NCI-H2227 (cell line): ENCODE measurements around the gene SLC2A4RG.
A peak's percentile ranks its signal among the peaks of the same experiment; 100 is the strongest.

Source experiments
- DNase-seq: peaks from one replicate; lab custom pipeline; 2025; ENCODE audit not compliant: unreplicated experiment; lab: John Stamatoyannopoulos, UW

The SLC2A4RG gene

DNA sequence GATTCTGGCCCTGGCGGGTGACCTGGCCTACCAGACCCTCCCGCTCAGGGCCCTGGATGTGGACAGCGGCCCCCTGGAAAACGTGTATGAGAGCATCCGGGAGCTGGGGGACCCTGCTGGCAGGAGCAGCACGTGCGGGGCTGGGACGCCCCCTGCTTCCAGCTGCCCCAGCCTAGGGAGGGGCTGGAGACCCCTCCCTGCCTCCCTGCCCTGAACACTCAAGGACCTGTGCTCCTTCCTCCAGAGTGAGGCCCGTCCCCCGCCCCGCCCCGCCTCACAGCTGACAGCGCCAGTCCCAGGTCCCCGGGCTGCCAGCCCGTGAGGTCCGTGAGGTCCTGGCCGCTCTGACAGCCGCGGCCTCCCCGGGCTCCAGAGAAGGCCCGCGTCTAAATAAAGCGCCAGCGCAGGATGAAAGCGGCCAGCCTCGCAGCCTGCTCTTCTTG, 868 bp upstream of the SLC2A4RG start:
- peak; percentile 69 for DNase-seq

DNA sequence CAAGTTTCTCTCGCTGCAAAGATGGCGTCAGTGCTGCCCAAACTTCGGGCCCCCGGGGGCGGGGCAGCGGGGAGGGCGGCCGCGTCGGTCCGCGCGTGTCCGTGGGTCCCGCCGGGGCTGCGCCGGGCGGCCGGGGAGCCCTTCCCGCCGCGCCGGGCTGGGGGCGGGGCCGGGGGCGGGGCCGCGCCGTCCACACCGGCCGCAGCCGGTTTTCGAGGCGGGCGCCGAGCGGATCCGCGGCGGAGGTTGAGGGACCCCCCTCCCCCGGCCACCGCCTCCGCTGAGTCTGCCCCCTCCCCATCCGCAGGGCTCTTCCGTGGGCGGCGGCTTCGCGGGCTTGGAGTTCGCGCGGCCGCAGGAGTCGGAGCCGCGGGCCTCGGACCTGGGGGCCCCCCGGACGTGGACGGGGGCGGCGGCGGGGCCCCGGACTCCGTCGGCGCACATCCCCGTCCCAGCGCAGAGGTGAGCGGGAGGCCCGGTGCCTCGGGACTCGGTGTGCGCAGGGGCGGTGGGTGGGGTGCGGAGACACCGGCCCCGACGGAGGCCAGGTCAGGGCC, 572 bp downstream of the SLC2A4RG start:
- peak; percentile 81 for DNase-seq

GRCh38 chr20:63740627-63741353, 1.2 kb downstream of the SLC2A4RG start:
- peak; percentile 82 for DNase-seq

- DNase-seq = no peak
These were observed 1.7 kb downstream of the SLC2A4RG start for GRCh38 chr20:63741354-63741675.

DNA sequence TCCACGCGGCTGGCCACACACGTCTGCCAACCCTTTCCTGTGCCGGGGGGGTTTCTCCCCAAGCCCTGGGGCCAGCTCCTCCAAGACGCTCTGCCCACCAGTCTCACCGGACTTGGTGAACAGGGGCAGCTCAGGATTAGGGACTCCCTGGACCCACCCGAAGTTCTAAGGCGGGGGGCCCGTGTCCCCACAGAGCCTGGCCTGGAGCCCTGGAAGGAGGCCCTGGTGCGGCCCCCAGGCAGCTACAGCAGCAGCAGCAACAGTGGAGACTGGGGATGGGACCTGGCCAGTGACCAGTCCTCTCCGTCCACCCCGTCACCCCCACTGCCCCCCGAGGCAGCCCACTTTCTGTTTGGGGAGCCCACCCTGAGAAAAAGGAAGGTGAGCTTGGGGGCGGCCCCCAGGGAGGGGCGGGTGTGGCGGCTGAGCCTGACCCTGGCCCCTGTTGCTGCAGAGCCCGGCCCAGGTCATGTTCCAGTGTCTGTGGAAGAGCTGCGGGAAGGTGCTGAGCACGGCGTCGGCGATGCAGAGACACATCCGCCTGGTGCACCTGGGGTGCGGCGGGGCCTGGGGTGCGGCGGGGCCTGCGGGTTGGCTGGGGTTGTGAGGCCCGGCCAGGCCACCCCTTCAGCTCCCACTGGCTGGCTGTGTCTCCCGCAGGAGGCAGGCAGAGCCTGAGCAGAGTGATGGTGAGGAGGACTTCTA, 2.3 kb downstream of the SLC2A4RG start:
- DNase-seq = no peak

GRCh38 chr20:63742381-63743024, 2.9 kb downstream of the SLC2A4RG start:
- DNase-seq = no peak

DNA sequence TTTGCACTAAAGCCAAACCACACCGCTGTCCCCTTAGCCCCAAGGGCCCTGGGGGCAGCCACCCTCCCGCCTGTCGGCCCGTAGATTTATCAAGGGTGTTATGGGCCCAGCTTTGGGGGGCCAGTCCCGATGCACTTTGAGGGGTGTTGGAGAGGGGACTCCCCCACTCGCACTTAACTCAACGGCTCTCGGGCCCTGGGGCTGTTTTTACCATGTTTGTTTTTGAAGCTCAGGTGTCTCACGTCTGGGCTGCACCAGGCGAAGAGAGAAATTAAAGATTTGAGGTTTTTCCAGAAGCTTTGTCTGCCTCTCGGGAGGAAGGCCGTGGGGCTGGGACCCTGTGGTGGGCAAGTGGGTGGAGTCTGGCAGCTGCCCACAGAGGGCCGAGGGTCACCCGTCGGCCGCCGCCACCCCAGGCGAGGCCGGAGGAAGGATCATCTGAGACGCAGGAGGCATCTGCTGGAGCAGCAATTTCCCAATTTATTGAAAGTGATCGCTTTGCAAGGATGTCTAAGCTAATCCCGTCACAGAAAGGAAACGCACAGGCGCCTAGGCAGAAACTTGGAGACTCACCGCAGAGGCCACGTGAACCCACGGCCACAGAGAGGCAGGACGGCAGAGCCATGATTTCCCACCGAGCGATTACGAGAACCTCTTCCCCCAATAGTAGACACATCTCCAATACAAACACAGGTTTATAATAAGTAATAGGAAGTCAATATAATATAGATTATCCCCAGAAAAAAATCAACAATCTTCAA, 3.8 kb downstream of the SLC2A4RG start:
- no peak for DNase-seq

GRCh38 chr20:63744158-63744557, 4.6 kb downstream of the SLC2A4RG start:
- DNase-seq = no peak

GRCh38 chr20:63744574-63745423, 5.2 kb downstream of the SLC2A4RG start:
- no peak for DNase-seq

DNA sequence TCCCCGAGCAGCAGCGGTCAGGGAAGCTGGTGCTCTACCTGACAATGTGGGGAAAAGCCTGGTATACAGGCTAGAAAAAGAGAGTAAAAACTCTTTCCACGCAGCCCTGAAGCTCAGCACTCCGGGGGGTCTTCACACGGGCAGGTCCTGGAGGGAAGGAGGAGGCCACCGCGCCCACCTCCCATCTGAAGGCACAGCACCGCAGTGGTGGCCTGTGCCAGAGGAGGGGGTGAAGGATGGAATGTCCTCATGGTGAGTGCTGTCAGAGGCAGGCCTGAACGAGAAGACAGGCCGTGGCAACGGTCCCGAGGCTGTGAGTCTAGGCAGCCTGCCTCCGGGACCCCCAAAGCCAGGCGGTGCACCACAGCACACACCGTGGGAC, 5.8 kb downstream of the SLC2A4RG start:
- DNase-seq = no peak

DNA sequence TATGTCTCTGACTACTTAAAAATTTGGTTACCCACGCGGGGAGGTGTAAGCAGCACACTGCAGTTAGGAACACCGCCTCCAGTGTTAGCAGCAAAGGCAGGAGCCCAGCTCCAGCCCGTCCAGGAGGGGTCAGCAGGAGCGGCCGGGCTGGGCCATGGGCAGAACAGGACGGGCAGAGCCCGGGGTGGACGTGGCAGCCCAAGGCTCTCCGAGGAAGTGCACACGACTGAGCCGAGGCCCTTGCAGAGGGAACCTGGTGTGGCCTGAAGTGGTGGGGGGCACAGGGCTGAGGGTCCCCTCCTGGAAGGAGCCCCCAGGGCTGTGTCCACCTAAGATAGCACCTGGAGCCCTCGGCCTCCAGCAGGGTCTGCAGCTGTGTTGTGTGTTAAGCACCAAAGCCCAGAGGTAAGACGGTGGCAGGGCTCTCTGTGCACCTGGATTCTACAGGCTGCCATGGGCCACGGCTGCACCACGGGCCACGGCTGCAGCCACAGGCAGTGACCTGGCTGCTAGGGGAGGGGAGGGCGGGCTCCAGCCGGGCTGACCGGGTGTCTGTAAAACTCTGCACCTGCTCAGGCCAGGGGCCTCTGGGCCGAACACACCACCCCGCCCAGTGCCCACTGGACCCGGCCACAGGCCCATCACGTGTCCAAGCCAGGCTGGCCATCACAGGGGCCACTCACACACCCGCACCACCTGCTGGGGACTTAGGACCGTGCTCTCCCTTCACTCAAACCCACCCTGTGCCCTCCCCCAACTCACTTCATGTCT, 6.6 kb downstream of the SLC2A4RG start:
- no peak for DNase-seq

- DNase-seq = no peak
These were observed 7.3 kb downstream of the SLC2A4RG start for GRCh38 chr20:63746751-63747315.

DNA sequence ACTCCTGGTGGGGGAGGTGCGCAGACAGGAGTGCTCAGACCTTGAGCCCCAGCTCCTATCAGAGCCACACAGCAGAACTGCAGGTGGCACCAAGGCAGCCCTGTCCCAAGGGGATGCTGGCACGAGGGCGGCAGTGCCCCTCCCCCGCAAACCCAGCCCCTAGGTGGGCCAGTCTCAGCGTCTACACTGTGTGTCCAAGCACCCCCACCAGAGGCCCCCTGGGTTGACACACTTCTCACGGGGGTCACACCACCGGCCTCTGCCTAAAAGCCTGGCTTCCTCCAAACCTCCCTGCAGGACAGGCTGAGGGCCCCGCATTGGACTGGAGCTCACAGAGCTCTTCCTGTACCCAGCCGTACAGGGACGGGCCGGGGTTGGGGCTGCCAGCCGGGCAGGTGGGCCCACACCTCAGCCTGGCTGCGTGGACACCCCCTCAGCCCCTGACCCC, 8.1 kb downstream of the SLC2A4RG start:
- no peak for DNase-seq

GRCh38 chr20:63748070-63748933, 8.7 kb downstream of the SLC2A4RG start:
- DNase-seq = no peak

DNA sequence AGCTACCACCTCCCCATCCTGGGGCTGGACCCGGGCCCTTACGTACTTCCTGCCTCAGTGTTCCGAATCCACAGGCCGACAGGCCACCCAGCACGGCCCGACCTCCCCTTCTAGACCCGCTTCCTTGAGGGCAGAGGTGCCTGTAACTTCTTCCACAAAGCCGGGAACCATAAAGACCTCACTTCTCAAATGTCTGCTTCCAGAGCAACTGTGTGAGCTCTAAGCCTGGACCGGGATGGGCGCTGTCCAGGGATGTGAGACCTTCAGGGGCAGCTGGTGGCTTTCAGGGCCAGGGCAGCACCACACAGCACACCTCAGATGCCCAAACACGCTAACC, 9.3 kb downstream of the SLC2A4RG start:
- DNase-seq = no peak

- DNase-seq = no peak
These were observed 10.3 kb downstream of the SLC2A4RG start for GRCh38 chr20:63749597-63750508.

GRCh38 chr20:63750807-63751470, 11.4 kb downstream of the SLC2A4RG start:
- peak; percentile 64 for DNase-seq
